ENCODE measurements around the gene UGGT2.
"Not testable (repeated sequence)": the region's sequence is repeated elsewhere in the genome, so short reads cannot be mapped to it uniquely, and the experiment has no call there.

Gene UGGT2

GRCh38 chr13:96071504-96071903 lies 18.3 kb upstream of the UGGT2 start:
- Histone ChIP-seq H3K4me3 (ENCODE audit: low read depth, low read length) (no peak overlapping the region), H3K9ac (no peak overlapping the region), H3K36me3 (ENCODE audit: control insufficient read depth, insufficient read depth, low read length) (no peaks in the 10 kb centered on the region), H3K27ac (no peak overlapping the region), H3K4me2 (ENCODE audit: low read length) (no peak overlapping the region), H3K79me2 (no peaks in the 10 kb centered on the region), H3K9me3 (ENCODE audit: control insufficient read depth, low read length) (no peaks in the 10 kb centered on the region), H2AFZ (no peak overlapping the region), H3K4me1 (no peaks in the 10 kb centered on the region), H3K27me3 (ENCODE audit: control insufficient read depth, insufficient read depth, low read length) (no peaks in the 10 kb centered on the region)
- no peak for TF ChIP-seq CTCF (IDR thresholded peaks at IDR 0.05)

GRCh38 chr13:96068729-96069128 lies 15.5 kb upstream of the UGGT2 start:
- no peaks in the 10 kb centered on the region for H3K27me3 ChIP-seq (ENCODE audit: control insufficient read depth, insufficient read depth, low read length)

GRCh38 chr13:96065849-96066248 lies 12.6 kb upstream of the UGGT2 start:
- H3K4me2 ChIP-seq (ENCODE audit: low read length), result no peak overlapping the region
- no peaks in the 10 kb centered on the region for H3K4me1 ChIP-seq
- no peaks in the 10 kb centered on the region for H3K36me3 ChIP-seq (ENCODE audit: control insufficient read depth, insufficient read depth, low read length)
- no peak overlapping the region for H2AFZ ChIP-seq
- no peak overlapping the region for H3K9ac ChIP-seq
- H3K27me3 ChIP-seq (ENCODE audit: control insufficient read depth, insufficient read depth, low read length), result no peaks in the 10 kb centered on the region
- no peaks in the 10 kb centered on the region for H3K79me2 ChIP-seq
- H3K27ac ChIP-seq, result no peak overlapping the region
- no peak for TF ChIP-seq CTCF (IDR thresholded peaks at IDR 0.05)
- no peaks in the 10 kb centered on the region for H3K9me3 ChIP-seq (ENCODE audit: control insufficient read depth, low read length)
- no peak overlapping the region for H3K4me3 ChIP-seq (ENCODE audit: low read depth, low read length)

More at GRCh38 chr13:96068729-96069128, 15.5 kb upstream of the UGGT2 start:
- Histone ChIP-seq H3K27ac (no peak overlapping the region), H3K9ac (no peak overlapping the region), H3K79me2 (no peaks in the 10 kb centered on the region), H2AFZ (no peak overlapping the region), H3K4me3 (ENCODE audit: low read depth, low read length) (no peak overlapping the region), H3K36me3 (ENCODE audit: control insufficient read depth, insufficient read depth, low read length) (no peaks in the 10 kb centered on the region), H3K4me1 (no peaks in the 10 kb centered on the region), H3K9me3 (ENCODE audit: control insufficient read depth, low read length) (no peaks in the 10 kb centered on the region), H3K4me2 (ENCODE audit: low read length) (no peak overlapping the region)
- no peak for TF ChIP-seq CTCF (IDR thresholded peaks at IDR 0.05)

GRCh38 chr13:96052656-96053002 lies 572 bp downstream of the UGGT2 start:
- Histone ChIP-seq H3K4me3 (ENCODE audit: low read depth, low read length) (peak overlapping the region; percentile 92), H3K79me2 (peaks cover 4% of the 10 kb centered on the region), H3K9ac (no peak overlapping the region), H3K36me3 (ENCODE audit: control insufficient read depth, insufficient read depth, low read length) (no peaks in the 10 kb centered on the region), H3K27me3 (ENCODE audit: control insufficient read depth, insufficient read depth, low read length) (no peaks in the 10 kb centered on the region), H3K9me3 (ENCODE audit: control insufficient read depth, low read length) (no peaks in the 10 kb centered on the region), H2AFZ (peak overlapping the region; percentile 97), H3K4me1 (no peaks in the 10 kb centered on the region), H3K4me2 (ENCODE audit: low read length) (peak overlapping the region; percentile 93), H3K27ac (peak overlapping the region; percentile 74)
- no peak for TF ChIP-seq CTCF (IDR thresholded peaks at IDR 0.05)

- H3K79me2 ChIP-seq; H3K27me3 ChIP-seq (ENCODE audit: control insufficient read depth, insufficient read depth, low read length); H3K27ac ChIP-seq; H3K4me1 ChIP-seq; H3K9me3 ChIP-seq (ENCODE audit: control insufficient read depth, low read length); H3K4me3 ChIP-seq (ENCODE audit: low read depth, low read length); H3K9ac ChIP-seq; H2AFZ ChIP-seq; H3K4me2 ChIP-seq (ENCODE audit: low read length); H3K36me3 ChIP-seq (ENCODE audit: control insufficient read depth, insufficient read depth, low read length): not testable (repeated sequence)
Measured at GRCh38 chr13:96051946-96052345, 1.3 kb downstream of the UGGT2 start.

- not testable (repeated sequence) for H3K36me3 ChIP-seq (ENCODE audit: control insufficient read depth, insufficient read depth, low read length); H3K79me2 ChIP-seq; H3K27me3 ChIP-seq (ENCODE audit: control insufficient read depth, insufficient read depth, low read length); H3K9ac ChIP-seq; H3K4me1 ChIP-seq; H2AFZ ChIP-seq; H3K27ac ChIP-seq; H3K4me2 ChIP-seq (ENCODE audit: low read length); H3K9me3 ChIP-seq (ENCODE audit: control insufficient read depth, low read length); H3K4me3 ChIP-seq (ENCODE audit: low read depth, low read length)
Measured at GRCh38 chr13:96051491-96051890, 1.7 kb downstream of the UGGT2 start.

- H3K27me3 ChIP-seq (ENCODE audit: control insufficient read depth, insufficient read depth, low read length); H3K9me3 ChIP-seq (ENCODE audit: control insufficient read depth, low read length); H3K4me3 ChIP-seq (ENCODE audit: low read depth, low read length); H3K36me3 ChIP-seq (ENCODE audit: control insufficient read depth, insufficient read depth, low read length); H3K4me1 ChIP-seq; H3K4me2 ChIP-seq (ENCODE audit: low read length); H3K27ac ChIP-seq; H3K79me2 ChIP-seq; H2AFZ ChIP-seq; H3K9ac ChIP-seq: not testable (repeated sequence)
Measured at GRCh38 chr13:96050955-96051354, 2.2 kb downstream of the UGGT2 start.

- H3K79me2 ChIP-seq; H3K27ac ChIP-seq; H2AFZ ChIP-seq; H3K27me3 ChIP-seq (ENCODE audit: control insufficient read depth, insufficient read depth, low read length); H3K9ac ChIP-seq; H3K4me3 ChIP-seq (ENCODE audit: low read depth, low read length); H3K36me3 ChIP-seq (ENCODE audit: control insufficient read depth, insufficient read depth, low read length); H3K9me3 ChIP-seq (ENCODE audit: control insufficient read depth, low read length); H3K4me1 ChIP-seq; H3K4me2 ChIP-seq (ENCODE audit: low read length): not testable (repeated sequence)
Measured at GRCh38 chr13:96046449-96047126, 6.6 kb downstream of the UGGT2 start.
